T-helper 17 cell (primary cell): Measurements from ENCODE around the gene DISC1. TPM values are rescaled to one million over a fixed set of nuclear protein-coding genes. Genes with fewer than 3 reads are reported as not detected.
A peak's percentile ranks its signal among the peaks of the same experiment; 100 is the strongest.
"Not testable (repeated sequence)": the region's sequence is repeated elsewhere in the genome, so short reads cannot be mapped to it uniquely, and the experiment has no call there.

Experiments used
- ATAC-seq: fragments of 150-1000 bp; cut with Tn5 transposase; 2 replicates; pipeline ENCODE4 v1.10.0; 2021; ENCODE audit warnings: mild to moderate bottlenecking, moderate library complexity
- DNase-seq, 3 donors: peaks; one replicate each; pipeline versions ENCODE4 v3.0.0 to v3.0.0-alpha.2; 2020 to 2021
- H3K9me3 ChIP-seq: one replicate; pipeline ENCODE4 v1.7.0; 2013; ENCODE audit warnings: low read length, mild to moderate bottlenecking; ENCODE audit not compliant: control insufficient read depth, poor library complexity, severe bottlenecking
- H3K27ac Mint-ChIP-seq: one replicate; pipeline ENCODE4 v1.8.0; 2022; ENCODE audit warnings: mild to moderate bottlenecking, moderate library complexity, mixed read lengths
- H3K27me3 Mint-ChIP-seq: one replicate; pipeline ENCODE4 v1.8.0; 2022; ENCODE audit warnings: mixed read lengths
- H3K36me3 Mint-ChIP-seq: one replicate; pipeline ENCODE4 v1.8.0; 2022; ENCODE audit warnings: low read depth, mixed read lengths
- H3K4me1 Mint-ChIP-seq: one replicate; pipeline ENCODE4 v1.8.0; 2022; ENCODE audit warnings: mild to moderate bottlenecking, mixed read lengths
- H3K4me3 Mint-ChIP-seq: one replicate; pipeline ENCODE4 v1.8.0; 2022; ENCODE audit warnings: mild to moderate bottlenecking, moderate library complexity, mixed read lengths
- total RNA-seq, 4 donors: library from RNA in 2 of 4; stranded (reverse) in 2 of 4; gene quantifications; one replicate each; pipeline ENCODE4 v1.2.3 and lab custom pipeline; 2022 to 2026

DISC1 gene
- total RNA-seq (10 to 100 TPM; 16.2 to 17.4 TPM), total RNA-seq (lab: John Stamatoyannopoulos, UW) (6.6 to 17.6 reads per million in 2 donors)

DNA sequence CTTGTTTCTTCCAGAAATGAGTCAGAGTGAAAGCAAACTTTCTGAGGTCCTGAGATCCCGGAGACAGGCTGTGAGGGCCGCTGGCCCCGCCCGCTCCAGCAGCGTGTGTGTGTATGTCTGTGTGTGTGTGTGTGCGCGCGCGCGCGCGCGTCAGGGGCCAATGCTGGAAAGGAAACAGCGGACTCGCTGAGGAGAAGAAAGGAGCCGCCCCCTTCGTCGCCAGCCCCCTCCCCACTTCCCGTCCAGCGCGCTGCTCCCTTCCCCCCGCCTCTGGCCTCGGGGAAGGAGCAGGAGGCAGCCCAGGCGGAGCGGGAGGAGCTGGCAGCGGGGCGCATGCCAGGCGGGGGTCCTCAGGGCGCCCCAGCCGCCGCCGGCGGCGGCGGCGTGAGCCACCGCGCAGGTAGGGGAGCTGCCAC is at the start of gene DISC1:
TSS of gene DISC1 (plus strand) at position 256 of the 416 bp plus-strand sequence. CDS start at position 334, 78 bp downstream.
- peaks cover 8% of the 10 kb centered on the region for H3K36me3 Mint-ChIP-seq
- H3K27ac Mint-ChIP-seq: peak within 1 kb of the TSS; percentile 81
- ATAC-seq: peak; percentile 74
- no peaks in the 10 kb centered on the region for H3K9me3 ChIP-seq
- peaks cover 2% of the 10 kb centered on the region for H3K27me3 Mint-ChIP-seq
- peaks cover 24% of the 10 kb centered on the region for H3K4me1 Mint-ChIP-seq
- DNase-seq: peak; percentile 37 to 44 (median 43)
- H3K4me3 Mint-ChIP-seq: peak within 1 kb of the TSS; percentile 96

DNA sequence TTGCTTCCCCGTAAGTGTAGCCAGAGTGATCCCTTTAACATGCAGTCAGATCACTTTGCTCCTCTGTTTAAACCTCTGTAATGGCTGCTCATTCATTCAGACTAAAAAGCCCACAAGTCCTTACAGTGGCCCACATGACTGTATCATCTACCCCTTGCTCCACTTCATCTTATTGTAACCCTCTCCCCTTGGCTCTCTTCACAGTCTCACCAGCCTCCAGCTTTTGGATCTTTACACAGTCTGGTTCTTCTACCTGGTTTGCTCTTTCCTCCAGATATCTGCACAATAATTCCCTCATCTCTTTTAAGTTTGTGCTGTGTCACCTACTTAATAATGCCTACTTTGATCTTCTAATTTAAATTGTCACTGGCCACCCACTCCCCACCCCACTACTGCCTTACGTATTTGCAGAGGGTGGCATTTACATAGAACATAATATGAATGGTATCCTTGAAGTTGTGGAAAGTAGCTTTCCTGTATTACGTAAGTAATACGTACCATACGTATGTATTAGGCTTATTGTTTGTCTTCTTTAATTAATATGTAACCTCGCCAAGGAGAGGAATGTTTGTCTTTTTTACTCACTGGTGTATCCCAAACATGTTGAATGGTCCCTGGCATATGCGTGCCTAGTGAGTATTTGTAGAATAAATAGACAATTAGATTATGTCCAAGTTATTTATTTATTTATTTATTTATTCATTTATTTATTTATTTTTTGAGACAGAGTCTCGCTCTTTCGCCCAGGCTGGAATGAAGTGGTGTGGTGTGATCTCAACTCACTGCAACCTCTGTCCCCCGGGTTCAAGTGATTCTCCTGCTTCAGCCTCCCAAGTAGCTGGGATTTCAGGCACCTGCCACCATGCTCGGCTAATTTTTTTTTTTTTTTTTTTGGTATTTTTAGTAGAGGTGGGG is 49.5 kb upstream of the DISC1 start:
- Mint-ChIP-seq H3K36me3 (no peaks in the 10 kb centered on the region), H3K4me1 (no peaks in the 10 kb centered on the region), H3K27ac (no peak overlapping the region), H3K27me3 (no peaks in the 10 kb centered on the region), H3K4me3 (no peak overlapping the region)
- no peak for DNase-seq
- H3K9me3 ChIP-seq: no peaks in the 10 kb centered on the region
- no peak for ATAC-seq

DNA sequence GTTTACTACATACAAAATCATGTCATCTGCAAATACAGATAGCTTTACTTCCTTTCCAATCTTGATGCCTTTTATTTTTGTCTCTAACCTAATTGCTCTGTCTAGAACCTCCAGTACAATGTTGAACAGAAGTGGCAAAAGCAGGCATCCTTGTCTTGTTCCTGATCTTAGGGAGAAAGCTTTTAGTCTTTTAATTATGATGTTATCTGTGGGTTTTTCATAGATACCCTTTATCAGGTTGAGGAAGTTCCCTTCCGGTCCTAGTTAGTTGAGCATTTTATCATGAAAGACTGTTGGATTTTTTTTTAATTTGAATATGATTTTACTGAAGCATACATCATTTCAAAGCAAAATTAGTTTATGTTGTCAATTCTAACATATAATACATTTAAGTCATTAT is 45.7 kb upstream of the DISC1 start:
- DNase-seq: no peak
- no peaks in the 10 kb centered on the region for H3K9me3 ChIP-seq
- Mint-ChIP-seq H3K4me1 (peaks cover 4% of the 10 kb centered on the region), H3K27me3 (no peaks in the 10 kb centered on the region), H3K27ac (no peak overlapping the region), H3K4me3 (no peak overlapping the region), H3K36me3 (no peaks in the 10 kb centered on the region)
- no peak for ATAC-seq

DNA sequence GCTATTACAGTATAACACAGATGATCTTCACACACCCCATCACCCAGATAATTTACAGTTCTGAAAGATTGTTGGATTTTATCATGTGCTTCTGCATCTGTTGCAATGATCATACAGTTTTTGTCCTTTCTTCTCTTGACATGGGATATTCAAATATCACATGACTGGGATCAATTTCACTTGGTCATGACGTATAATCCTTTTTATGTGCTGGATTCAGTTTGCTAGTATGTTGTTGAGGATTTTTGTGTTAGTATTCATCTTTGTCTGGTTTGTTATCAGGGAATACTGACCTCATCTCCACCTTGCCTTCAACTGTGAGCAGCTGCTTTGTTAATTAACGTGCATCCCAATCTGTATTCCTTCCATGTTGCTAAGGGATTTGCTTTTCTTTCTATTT is 44.7 kb upstream of the DISC1 start:
- ATAC-seq: no peak
- Mint-ChIP-seq H3K4me1 (peaks cover 4% of the 10 kb centered on the region), H3K36me3 (no peaks in the 10 kb centered on the region), H3K27ac (no peak overlapping the region), H3K4me3 (no peak overlapping the region), H3K27me3 (no peaks in the 10 kb centered on the region)
- no peaks in the 10 kb centered on the region for H3K9me3 ChIP-seq
- no peak for DNase-seq

DNA sequence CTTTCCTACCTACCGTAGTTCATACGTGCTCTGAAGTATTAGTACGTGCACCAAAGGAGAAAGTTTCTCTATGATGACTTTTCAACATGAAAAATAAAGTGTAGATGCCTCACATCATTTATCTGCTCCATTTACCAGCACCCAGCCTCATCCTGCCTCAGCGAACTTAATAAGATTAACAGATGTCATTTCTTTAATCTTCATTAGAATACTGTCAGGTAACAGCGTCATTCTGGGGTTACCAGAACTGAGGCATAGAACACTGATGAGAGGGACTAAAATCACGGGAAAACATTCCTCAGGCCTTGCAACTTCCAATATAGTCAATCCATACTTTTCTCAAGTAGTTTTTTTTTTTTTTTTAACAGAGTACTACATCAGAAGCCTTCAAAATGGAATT is 43.2 kb upstream of the DISC1 start:
- no peaks in the 10 kb centered on the region for H3K36me3 Mint-ChIP-seq
- DNase-seq (no peak), ATAC-seq (no peak)
- H3K27ac Mint-ChIP-seq: no peak overlapping the region
- H3K4me3 Mint-ChIP-seq: no peak overlapping the region
- H3K4me1 Mint-ChIP-seq: peaks cover 4% of the 10 kb centered on the region
- H3K9me3 ChIP-seq: no peaks in the 10 kb centered on the region
- H3K27me3 Mint-ChIP-seq: no peaks in the 10 kb centered on the region

DNA sequence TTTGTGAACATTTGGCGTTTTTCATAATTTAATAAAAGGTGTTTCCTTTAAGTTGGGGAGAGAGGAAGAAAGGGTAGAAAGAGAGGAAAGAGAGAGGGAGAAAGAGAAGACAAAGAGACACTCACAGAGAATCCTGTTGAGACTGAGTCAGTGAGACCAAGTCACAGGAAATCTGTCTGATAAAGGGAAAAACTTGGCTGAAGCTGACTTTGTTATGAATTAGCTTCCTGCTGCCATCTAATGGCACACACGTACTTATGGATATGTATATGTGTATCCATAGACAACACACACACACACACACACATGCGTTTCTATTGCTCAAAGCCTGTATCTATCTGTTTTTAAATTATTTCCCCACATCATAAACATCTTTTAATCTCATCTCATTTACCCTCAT is 42.5 kb upstream of the DISC1 start:
- Mint-ChIP-seq H3K4me3 (no peak overlapping the region), H3K27me3 (no peaks in the 10 kb centered on the region), H3K27ac (no peak overlapping the region), H3K4me1 (peaks cover 4% of the 10 kb centered on the region), H3K36me3 (no peaks in the 10 kb centered on the region)
- no peak for ATAC-seq
- H3K9me3 ChIP-seq: no peaks in the 10 kb centered on the region
- no peak for DNase-seq

DNA sequence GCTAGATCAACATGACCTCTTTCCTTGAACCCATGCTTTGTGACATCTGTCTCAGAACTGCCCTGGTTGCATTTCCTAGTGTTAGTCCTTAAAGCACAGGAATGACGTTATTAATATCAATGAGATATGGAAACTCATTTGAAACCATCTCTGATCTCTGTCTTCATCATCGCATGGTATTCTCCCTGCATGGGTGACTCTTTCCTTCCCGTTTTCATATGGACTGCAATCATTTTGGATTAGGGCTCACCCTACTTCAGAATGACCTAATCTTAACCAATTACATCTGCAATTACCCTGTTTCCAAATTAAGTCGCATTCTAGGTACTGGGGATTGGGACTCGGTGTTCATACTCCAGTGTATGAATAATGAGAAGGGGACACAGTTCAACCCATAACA is 41.7 kb upstream of the DISC1 start:
- DNase-seq: no peak
- ATAC-seq: no peak
- H3K4me3 Mint-ChIP-seq: no peak overlapping the region
- H3K27ac Mint-ChIP-seq: no peak overlapping the region
- H3K4me1 Mint-ChIP-seq: peaks cover 4% of the 10 kb centered on the region
- no peaks in the 10 kb centered on the region for H3K9me3 ChIP-seq
- H3K27me3 Mint-ChIP-seq: no peaks in the 10 kb centered on the region
- no peaks in the 10 kb centered on the region for H3K36me3 Mint-ChIP-seq

DNA sequence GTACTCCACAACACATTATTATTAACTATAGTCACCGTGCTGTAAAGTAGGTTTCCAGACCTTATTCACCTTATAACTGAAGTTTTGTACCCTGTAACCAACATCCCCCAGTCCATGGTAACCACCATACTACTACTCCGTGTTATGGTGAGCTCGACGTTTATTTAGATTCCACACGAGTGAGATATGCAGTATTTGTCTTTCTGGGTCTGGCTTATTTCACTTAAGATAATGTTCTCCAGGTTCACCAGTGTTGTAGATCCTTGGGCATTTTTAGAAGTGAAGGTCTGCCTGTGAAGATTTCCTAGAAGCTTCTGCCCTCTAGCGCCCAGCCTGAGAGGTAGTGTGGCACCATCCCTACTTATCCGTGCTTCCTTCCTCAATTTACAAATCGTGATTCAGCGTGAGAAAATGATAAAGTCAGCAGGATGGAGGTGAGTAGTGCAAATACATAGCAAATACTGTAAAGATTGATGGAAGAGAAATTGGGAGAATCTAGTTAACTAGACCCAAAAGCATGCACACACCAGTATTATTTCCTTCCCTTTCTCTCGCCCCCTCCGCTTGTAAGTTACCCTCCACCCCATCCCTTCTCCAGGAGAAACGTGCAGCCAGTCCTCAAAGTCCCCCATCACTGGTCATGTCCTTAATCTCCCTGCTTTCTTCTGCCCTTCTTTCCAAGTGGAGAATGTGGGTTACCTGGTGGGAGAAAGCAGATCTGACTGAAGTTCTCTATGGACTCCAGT is 36.0 kb upstream of the DISC1 start:
- H3K27ac Mint-ChIP-seq: no peak overlapping the region
- ATAC-seq: peak; percentile 69

DNA sequence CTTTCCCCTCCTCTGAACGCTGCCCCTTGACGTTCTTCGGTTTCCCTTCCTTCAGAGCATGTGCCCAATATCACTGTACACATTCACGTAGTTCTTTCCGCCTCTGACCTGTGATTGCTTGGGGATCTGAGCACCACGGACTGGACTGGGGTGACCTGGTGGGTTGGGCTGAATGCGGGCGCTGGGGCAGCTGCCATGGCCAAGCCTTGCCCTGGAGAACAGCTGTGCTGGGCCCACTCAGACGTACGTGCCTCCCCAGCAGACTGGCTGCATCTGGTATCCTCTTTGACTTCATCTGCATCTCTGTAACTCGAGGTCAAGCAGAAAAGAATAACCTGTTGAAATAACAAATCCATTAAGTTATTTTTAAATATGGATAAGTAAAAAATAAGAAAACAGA is 35.1 kb upstream of the DISC1 start:
- Mint-ChIP-seq H3K27me3 (no peaks in the 10 kb centered on the region), H3K36me3 (no peaks in the 10 kb centered on the region), H3K4me1 (peaks cover 7% of the 10 kb centered on the region), H3K4me3 (no peak overlapping the region), H3K27ac (no peak overlapping the region)
- DNase-seq: no peak
- ATAC-seq: no peak
- no peaks in the 10 kb centered on the region for H3K9me3 ChIP-seq

More for the DNA sequence above, 36.0 kb upstream of the DISC1 start:
- H3K4me3 Mint-ChIP-seq: no peak overlapping the region
- peak in 1 of 3 donors; percentile 16 for DNase-seq
- H3K36me3 Mint-ChIP-seq: no peaks in the 10 kb centered on the region
- H3K4me1 Mint-ChIP-seq: peaks cover 7% of the 10 kb centered on the region
- no peaks in the 10 kb centered on the region for H3K27me3 Mint-ChIP-seq
- no peaks in the 10 kb centered on the region for H3K9me3 ChIP-seq

DNA sequence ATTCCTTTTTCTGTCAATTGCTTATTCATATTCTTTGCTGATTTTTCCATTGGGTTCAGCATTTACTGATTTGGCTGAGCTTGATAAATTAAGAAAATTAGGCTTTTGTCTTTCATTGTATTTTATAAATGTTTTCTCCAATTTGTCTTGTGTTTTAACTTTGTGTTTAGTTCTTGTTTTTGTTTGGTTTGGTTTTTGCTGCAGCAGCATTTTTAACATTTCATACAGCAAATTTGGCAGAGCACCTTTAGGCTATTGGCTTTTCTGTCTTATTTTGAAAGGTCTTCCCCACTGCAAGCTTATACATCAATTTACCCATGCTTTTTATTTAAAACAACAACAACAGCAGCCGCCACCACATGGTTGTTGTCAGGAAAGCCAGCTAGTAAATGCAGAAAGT is 33.8 kb upstream of the DISC1 start:
- no peaks in the 10 kb centered on the region for H3K27me3 Mint-ChIP-seq
- H3K4me3 Mint-ChIP-seq: no peak overlapping the region
- peaks cover 7% of the 10 kb centered on the region for H3K4me1 Mint-ChIP-seq
- H3K9me3 ChIP-seq: no peaks in the 10 kb centered on the region
- no peak for ATAC-seq
- H3K36me3 Mint-ChIP-seq: no peaks in the 10 kb centered on the region
- DNase-seq: no peak
- H3K27ac Mint-ChIP-seq: no peak overlapping the region

DNA sequence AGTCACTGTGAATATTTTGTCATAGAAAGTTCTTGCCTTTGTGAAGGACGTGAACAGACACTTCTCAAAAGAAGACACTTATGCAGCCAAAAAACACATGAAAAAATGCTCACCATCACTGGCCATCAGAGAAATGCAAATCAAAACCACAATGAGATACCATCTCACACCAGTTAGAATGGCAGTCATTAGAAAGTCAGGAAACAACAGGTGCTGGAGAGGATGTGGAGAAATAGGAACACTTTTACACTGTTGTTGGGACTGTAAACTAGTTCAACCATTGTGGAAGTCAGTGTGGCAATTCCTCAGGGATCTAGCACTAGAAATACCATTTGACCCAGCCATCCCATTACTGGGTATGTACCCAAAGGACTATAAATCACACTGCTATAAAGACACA is 33.3 kb upstream of the DISC1 start:
- H3K27me3 Mint-ChIP-seq, H3K36me3 Mint-ChIP-seq, H3K4me1 Mint-ChIP-seq, DNase-seq, ATAC-seq, H3K27ac Mint-ChIP-seq, H3K9me3 ChIP-seq, H3K4me3 Mint-ChIP-seq: not testable (repeated sequence)

DNA sequence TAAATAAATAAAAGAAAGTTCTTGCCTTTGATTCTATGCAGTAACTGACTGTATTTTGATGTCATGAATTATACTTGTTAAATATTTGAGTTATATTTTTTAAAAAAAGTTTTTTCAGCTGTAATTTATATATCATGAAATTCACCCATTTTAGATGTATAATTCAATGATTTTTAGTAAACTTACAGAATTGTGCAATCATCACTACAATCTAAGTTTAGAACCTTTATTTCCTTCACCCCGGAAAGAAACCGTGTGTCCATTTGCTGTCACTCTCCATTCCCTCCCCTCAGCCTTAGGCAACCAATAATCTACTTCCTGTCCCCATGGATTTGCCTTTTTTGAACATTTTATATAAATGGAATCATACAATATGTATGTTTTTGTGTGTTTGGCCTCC is 32.5 kb upstream of the DISC1 start:
- ATAC-seq: no peak
- no peaks in the 10 kb centered on the region for H3K9me3 ChIP-seq

DNA sequence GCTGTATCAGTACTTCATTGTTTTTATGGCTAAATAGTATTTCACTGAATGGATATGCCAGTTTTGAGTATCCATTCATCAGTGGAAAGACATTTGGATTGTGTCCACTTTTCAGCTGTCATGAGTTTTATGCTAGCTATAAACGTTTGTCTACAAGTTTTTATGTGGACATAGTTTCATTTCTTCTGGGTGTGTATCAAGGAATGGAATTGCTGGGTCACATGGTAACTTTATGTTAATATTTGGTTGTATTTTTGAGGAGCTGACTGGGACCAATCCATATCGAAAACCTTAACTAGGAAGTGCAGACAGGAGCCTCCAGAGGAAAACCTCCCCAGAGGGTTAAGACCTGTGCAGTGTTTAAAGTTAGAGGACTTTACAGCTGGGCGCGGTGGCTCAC is 31.8 kb upstream of the DISC1 start:
- DNase-seq (no peak), ATAC-seq (no peak)
- Mint-ChIP-seq H3K27ac (peak overlapping the region; percentile 29), H3K4me1 (peaks cover 7% of the 10 kb centered on the region), H3K4me3 (no peak overlapping the region), H3K36me3 (no peaks in the 10 kb centered on the region), H3K27me3 (no peaks in the 10 kb centered on the region)
- no peaks in the 10 kb centered on the region for H3K9me3 ChIP-seq

More for the DNA sequence above, 32.5 kb upstream of the DISC1 start:
- Mint-ChIP-seq H3K4me3 (no peak overlapping the region), H3K36me3 (no peaks in the 10 kb centered on the region), H3K27me3 (no peaks in the 10 kb centered on the region), H3K27ac (no peak overlapping the region), H3K4me1 (peaks cover 7% of the 10 kb centered on the region)
- no peak for DNase-seq
